G401 (cell line): ENCODE measurements around the gene PDZD2. TPM values are rescaled to one million over a fixed set of nuclear protein-coding genes. Genes with fewer than 3 reads are reported as not detected.

ENCODE experiments used
- DNase-seq: peaks from one replicate; pipeline ENCODE4 v3.0.0-alpha.2; 2015; ENCODE audit warnings: low spot score
- in situ Hi-C: cut with HindIII; loops from 2 replicates; pipeline ENCODE4 v1.10.0; 2016; ENCODE audit warnings: low sequenced_read_pairs, mixed read lengths
- total RNA-seq: library from RNA; depleted of rRNA; stranded (reverse); fragments of >200 nt; shearing (Covaris generic); gene quantifications from 2 replicates; pipeline ENCODE4 v1.2.3, GENCODE V29; 2014; rRNA removed

PDZD2 gene
- total RNA-seq, 1 experiment from 2014 or later: 9.3 TPM

GRCh38 chr5:32155211-32155610, 516.3 kb downstream of the PDZD2 start:
- in situ Hi-C loops: no loop called here
- DNase-seq: no peak

DNA sequence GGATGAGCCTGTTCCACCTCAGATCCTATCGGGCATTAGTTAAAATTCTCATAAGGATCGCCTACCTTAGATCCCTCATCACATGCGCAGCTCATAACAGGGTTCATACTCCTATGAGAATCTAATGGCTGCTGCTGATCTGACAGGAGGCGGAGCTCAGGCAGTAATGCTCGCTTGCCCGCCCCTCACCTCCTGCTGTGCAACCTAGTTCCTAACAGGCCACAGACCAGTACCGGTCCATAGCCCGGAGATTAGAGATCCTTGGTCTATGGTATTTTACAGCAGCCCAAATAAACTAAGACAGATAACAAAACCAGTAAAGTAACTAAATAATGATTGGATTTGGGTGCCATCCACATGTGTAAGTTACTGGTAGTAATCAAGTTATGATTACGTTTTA, 517.7 kb downstream of the PDZD2 start:
- in situ Hi-C loops: no loop called here
- no peak for DNase-seq

- DNase-seq: no peak
- in situ Hi-C loops: no loop called here
These were observed 518.1 kb downstream of the PDZD2 start for GRCh38 chr5:32157078-32157477.

- no peak for DNase-seq
- in situ Hi-C loops: no loop called here
These were observed 519.7 kb downstream of the PDZD2 start for GRCh38 chr5:32158679-32158975.

GRCh38 chr5:32159328-32160072, 520.6 kb downstream of the PDZD2 start:
- in situ Hi-C loops: no loop called here
- no peak for DNase-seq

GRCh38 chr5:32160228-32160627, 521.3 kb downstream of the PDZD2 start:
- in situ Hi-C loops: no loop called here

More at GRCh38 chr5:32160228-32160627, 521.3 kb downstream of the PDZD2 start:
- DNase-seq: no peak

Other genes with a start within 250 kb of the PDZD2 start
- 38.8 and 39.6 TPM in 2 replicates for gene DROSHA, start 107.0 kb upstream of the PDZD2 start, total RNA-seq
- gene C5orf22, start 106.8 kb upstream of the PDZD2 start, total RNA-seq: 5.4 and 6.3 TPM in 2 replicates